IMR-90 (cell line): ENCODE results near the gene ZNF558.

Experiments used
- MXI1 ChIP-seq: IDR thresholded peaks from 2 replicates; pipeline ENCODE4 v1.6.1; 2012; ENCODE audit warnings: low read depth, mild to moderate bottlenecking, low read length, moderate library complexity, borderline replicate concordance
- TF ChIP-seq, protein P1 (sequence below): conservative IDR thresholded peaks from 2 replicates; pipeline ENCODE4 v1.5.1; 2012; ENCODE audit warnings: mild to moderate bottlenecking, low read depth, low read length, improper control_type of control experiment

DNA sequence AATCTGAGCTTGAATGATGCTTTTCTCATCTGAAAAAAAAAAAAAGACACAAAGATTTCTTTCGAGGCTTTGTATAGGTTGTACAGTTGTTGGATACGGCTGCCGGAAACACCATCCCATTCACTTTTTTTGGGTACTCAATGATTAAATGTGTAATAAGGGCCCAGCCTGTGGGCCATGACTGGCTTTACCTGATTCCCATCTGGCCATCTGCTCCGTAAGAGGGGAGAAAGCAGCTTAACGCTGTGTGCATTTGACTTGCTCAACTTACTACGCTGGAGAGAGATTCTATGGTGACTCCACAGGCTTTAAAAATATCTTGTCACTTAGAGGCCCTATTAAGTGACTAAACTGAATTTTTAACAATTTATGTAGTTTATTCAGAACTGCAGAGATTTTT, 731 bp downstream of the ZNF558 start:
- TF ChIP-seq, protein P1, sequence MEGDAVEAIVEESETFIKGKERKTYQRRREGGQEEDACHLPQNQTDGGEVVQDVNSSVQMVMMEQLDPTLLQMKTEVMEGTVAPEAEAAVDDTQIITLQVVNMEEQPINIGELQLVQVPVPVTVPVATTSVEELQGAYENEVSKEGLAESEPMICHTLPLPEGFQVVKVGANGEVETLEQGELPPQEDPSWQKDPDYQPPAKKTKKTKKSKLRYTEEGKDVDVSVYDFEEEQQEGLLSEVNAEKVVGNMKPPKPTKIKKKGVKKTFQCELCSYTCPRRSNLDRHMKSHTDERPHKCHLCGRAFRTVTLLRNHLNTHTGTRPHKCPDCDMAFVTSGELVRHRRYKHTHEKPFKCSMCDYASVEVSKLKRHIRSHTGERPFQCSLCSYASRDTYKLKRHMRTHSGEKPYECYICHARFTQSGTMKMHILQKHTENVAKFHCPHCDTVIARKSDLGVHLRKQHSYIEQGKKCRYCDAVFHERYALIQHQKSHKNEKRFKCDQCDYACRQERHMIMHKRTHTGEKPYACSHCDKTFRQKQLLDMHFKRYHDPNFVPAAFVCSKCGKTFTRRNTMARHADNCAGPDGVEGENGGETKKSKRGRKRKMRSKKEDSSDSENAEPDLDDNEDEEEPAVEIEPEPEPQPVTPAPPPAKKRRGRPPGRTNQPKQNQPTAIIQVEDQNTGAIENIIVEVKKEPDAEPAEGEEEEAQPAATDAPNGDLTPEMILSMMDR, result no peak
- TF ChIP-seq MXI1, result no peak
